GM12872 (cell line): ENCODE data around the gene BIN2.
A peak's percentile ranks its signal among the peaks of the same experiment; 100 is the strongest.

Source experiments
- CTCF ChIP-seq: IDR thresholded peaks from 3 replicates; pipeline ENCODE4 v1.5.1; 2011; ENCODE audit warnings: low read depth, mild to moderate bottlenecking, low read length, moderate library complexity; ENCODE audit not compliant: insufficient read depth

Gene BIN2

GRCh38 chr12:51333536-51333935 lies 9.6 kb upstream of the BIN2 start:
- no peak for TF ChIP-seq CTCF

- TF ChIP-seq CTCF, result no peak
Measured at GRCh38 chr12:51330186-51330585, 6.2 kb upstream of the BIN2 start.

GRCh38 chr12:51329742-51330141 lies 5.8 kb upstream of the BIN2 start:
- TF ChIP-seq CTCF, result no peak

GRCh38 chr12:51328587-51328986 lies 4.6 kb upstream of the BIN2 start:
- no peak for TF ChIP-seq CTCF

GRCh38 chr12:51326698-51327439 lies 2.9 kb upstream of the BIN2 start:
- no peak for TF ChIP-seq CTCF

- TF ChIP-seq CTCF, result no peak
Measured at GRCh38 chr12:51324953-51325352, 979 bp upstream of the BIN2 start.

GRCh38 chr12:51323317-51323960 lies 535 bp downstream of the BIN2 start:
- TF ChIP-seq CTCF, result peak; percentile 35; the same call in 2 of the 3 replicates
